Body of pancreas (tissue), 4 donors: ENCODE results near the gene GPT2.

Experiments
- CTCF ChIP-seq, 7 experiments: fragments of 450-650 bp in 4 of 7; fragments of 200-600 bp in 3 of 7; sonication (generic) in 3 of 7; IDR thresholded peaks; one replicate each; pipeline ENCODE4 v1.5.1; 2016 to 2019; ENCODE audit warnings: antibody characterized with exemption in 7 of 7
- POLR2A ChIP-seq, 3 donors: fragments of 450-650 bp; IDR thresholded peaks; one replicate each; pipeline ENCODE4 v1.6.1; 2016; ENCODE audit warnings: antibody characterized with exemption in 3 of 3, mild to moderate bottlenecking in 2 of 3

GRCh38 chr16:46926470-46927225 lies 42.5 kb downstream of the GPT2 start:
- no peak for TF ChIP-seq POLR2A (IDR thresholded peaks at IDR 0.05)
- TF ChIP-seq CTCF (IDR thresholded peaks at IDR 0.05): no peak
